H1 (cell line): ENCODE results near the gene CYP1B1. TPM values are rescaled to one million over a fixed set of nuclear protein-coding genes. Genes with fewer than 3 reads are reported as not detected.

ENCODE experiments used
- CTCF ChIA-PET: fragments of 300-600 bp; sonication (Branson Sonifier 250); formaldehyde crosslinking; loops from one replicate; lab custom pipeline; 2021; ENCODE audit not compliant: partially characterized antibody; lab: Charles Lee
- POLR2A ChIA-PET: fragments of 300-600 bp; sonication (Branson Sonifier 250); formaldehyde crosslinking; loops from one replicate; lab custom pipeline; 2021; ENCODE audit warnings: inconsistent platforms; ENCODE audit not compliant: partially characterized antibody; lab: Charles Lee
- DNase-seq, 2 experiments: peaks; one replicate each; pipeline versions ENCODE4 v3.0.0 to v3.0.0-alpha.2; 2010 to 2022; ENCODE audit warnings: low spot score in 2 of 2, low read depth in 1 of 2, mixed read lengths in 1 of 2
- FAIRE-seq: peaks from 2 replicates; lab custom pipeline; 2011; peaks lifted over from hg19 to GRCh38; lab: Jason Lieb, UNC
- H2AFZ ChIP-seq: 2 replicates; pipeline ENCODE4 v1.8.1; 2012; ENCODE audit warnings: low read length, inconsistent platforms
- H2AK5ac ChIP-seq: 2 replicates; pipeline ENCODE4 v1.6.1; 2013; ENCODE audit warnings: low read depth, low read length
- H2BK120ac ChIP-seq: replicated peaks from 2 replicates; pipeline ENCODE3; 2013; ENCODE audit warnings: low read depth, low read length, inconsistent platforms
- H2BK12ac ChIP-seq: 2 replicates; pipeline ENCODE4 v1.6.1; 2013; ENCODE audit warnings: low read depth, low read length
- H2BK15ac ChIP-seq: 2 replicates; pipeline ENCODE4 v1.6.1; 2013; ENCODE audit warnings: low read length
- H2BK20ac ChIP-seq: 2 replicates; pipeline ENCODE4 v1.6.1; 2013; ENCODE audit warnings: low read length
- H2BK5ac ChIP-seq: 2 replicates; pipeline ENCODE4 v1.6.1; 2013; ENCODE audit warnings: low read depth, low read length
- H3K14ac ChIP-seq: 2 replicates; pipeline ENCODE4 v1.6.1; 2013; ENCODE audit warnings: inconsistent platforms; ENCODE audit not compliant: insufficient read length
- H3K18ac ChIP-seq: 2 replicates; pipeline ENCODE4 v1.6.1; 2013; ENCODE audit warnings: low read length; ENCODE audit errors: extremely low read depth
- H3K23ac ChIP-seq: 2 replicates; pipeline ENCODE4 v1.6.1; 2013; ENCODE audit warnings: inconsistent platforms; ENCODE audit not compliant: insufficient read length
- H3K23me2 ChIP-seq: 2 replicates; pipeline ENCODE4 v1.6.1; 2013; ENCODE audit warnings: low read depth, low read length
- H3K27ac ChIP-seq: 2 replicates; pipeline ENCODE4 v1.6.1; 2011; ENCODE audit warnings: low read depth, low read length, inconsistent platforms
- H3K27me3 ChIP-seq, 4 experiments: replicated peaks in 1 of 4; 1 replicate in 1 of 4; 2 replicates in 3 of 4; pipeline versions ENCODE4 v1.6.1 to v1.8.1; 2011 to 2013; ENCODE audit warnings: low read length in 3 of 4, mild to moderate bottlenecking in 3 of 4, inconsistent platforms in 2 of 4, mixed read lengths in 2 of 4, moderate library complexity in 1 of 4; ENCODE audit not compliant: control insufficient read depth in 3 of 4, insufficient read depth in 3 of 4; ENCODE audit errors: extremely low read depth in 1 of 4
- H3K36me3 ChIP-seq, 4 experiments: 2 replicates each; pipeline versions ENCODE4 v1.6.1 to v1.8.1; 2011 to 2013; ENCODE audit warnings: mild to moderate bottlenecking in 4 of 4, low read length in 3 of 4, moderate library complexity in 2 of 4, control low read depth in 1 of 4, inconsistent platforms in 1 of 4; ENCODE audit not compliant: insufficient read depth in 4 of 4, control insufficient read depth in 2 of 4
- H3K4ac ChIP-seq: replicated peaks from 2 replicates; pipeline ENCODE3; 2013; ENCODE audit warnings: low read length, low read depth, mixed read lengths, inconsistent platforms; ENCODE audit not compliant: insufficient read length
- H3K4me1 ChIP-seq, 4 experiments: replicated peaks in 1 of 4; 1 replicate in 1 of 4; 2 replicates in 3 of 4; pipeline versions ENCODE4 v1.6.1 to v1.8.1; 2011 to 2013; ENCODE audit warnings: low read length in 3 of 4, inconsistent platforms in 2 of 4, mixed read lengths in 1 of 4; ENCODE audit not compliant: insufficient read depth in 4 of 4, control insufficient read depth in 3 of 4
- H3K4me2 ChIP-seq, 2 experiments: 2 replicates each; pipeline versions ENCODE4 v1.6.1 to v1.8.1; 2011 to 2013; ENCODE audit warnings: low read depth in 2 of 2, low read length in 2 of 2, control low read depth in 1 of 2, inconsistent platforms in 1 of 2, mild to moderate bottlenecking in 1 of 2; ENCODE audit not compliant: insufficient read depth in 1 of 2
- H3K4me3 ChIP-seq, 4 experiments: fragments of 200-600, 300-600 bp in 1 of 4; sonication (generic), shearing (Covaris generic), sonication (Bioruptor Twin) in 1 of 4; 2 replicates each; pipeline versions ENCODE4 v1.5.1 to v1.8.1; 2011 to 2016; ENCODE audit warnings: low read length in 4 of 4, low read depth in 3 of 4, control low read depth in 2 of 4, inconsistent platforms in 2 of 4, mild to moderate bottlenecking in 2 of 4, mixed read lengths in 1 of 4, moderate library complexity in 1 of 4; ENCODE audit not compliant: insufficient read depth in 2 of 4; ENCODE audit errors: extremely low read depth in 1 of 4
- H3K56ac ChIP-seq: replicated peaks from 2 replicates; pipeline ENCODE3; 2013; ENCODE audit warnings: low read depth, mild to moderate bottlenecking, mixed read lengths, low read length, inconsistent platforms; ENCODE audit not compliant: insufficient read length
- H3K79me1 ChIP-seq: 2 replicates; pipeline ENCODE4 v1.6.1; 2013; ENCODE audit warnings: low read depth, low read length, control low read depth
- H3K79me2 ChIP-seq, 2 experiments: 2 replicates each; pipeline versions ENCODE4 v1.6.1 to v1.8.1; 2012 to 2013; ENCODE audit warnings: low read length in 2 of 2, mild to moderate bottlenecking in 2 of 2, inconsistent platforms in 1 of 2; ENCODE audit not compliant: insufficient read depth in 2 of 2, control insufficient read depth in 1 of 2
- H3K9ac ChIP-seq, 4 experiments: replicated peaks in 1 of 4; 1 replicate in 1 of 4; 2 replicates in 3 of 4; pipeline versions ENCODE4 v1.6.1 to v1.8.1; 2011 to 2013; ENCODE audit warnings: low read depth in 3 of 4, low read length in 3 of 4, control low read depth in 2 of 4, mild to moderate bottlenecking in 2 of 4, moderate library complexity in 2 of 4, inconsistent platforms in 1 of 4; ENCODE audit errors: extremely low read depth in 1 of 4
- H3K9me3 ChIP-seq, 2 experiments: 2 replicates each; pipeline versions ENCODE4 v1.6.1 to v1.8.1; 2012 to 2013; ENCODE audit warnings: mild to moderate bottlenecking in 2 of 2, moderate library complexity in 2 of 2, control low read depth in 1 of 2, inconsistent platforms in 1 of 2, low read depth in 1 of 2, low read length in 1 of 2, mixed read lengths in 1 of 2; ENCODE audit not compliant: insufficient read depth in 2 of 2
- H4K20me1 ChIP-seq, 2 experiments: replicated peaks in 1 of 2; 2 replicates each; pipeline versions ENCODE3 to v1.8.1; 2011 to 2013; ENCODE audit warnings: inconsistent platforms in 2 of 2, low read length in 2 of 2, mild to moderate bottlenecking in 1 of 2; ENCODE audit not compliant: insufficient read depth in 2 of 2, control insufficient read depth in 1 of 2
- H4K5ac ChIP-seq: 2 replicates; pipeline ENCODE4 v1.6.1; 2013; ENCODE audit warnings: low read length, low read depth, mixed read lengths, inconsistent platforms; ENCODE audit not compliant: insufficient read length
- H4K8ac ChIP-seq: 2 replicates; pipeline ENCODE4 v1.8.0; 2013; ENCODE audit warnings: mild to moderate bottlenecking, moderate library complexity, low read length, inconsistent platforms; ENCODE audit not compliant: insufficient read depth; ENCODE audit errors: extremely low read depth
- H4K91ac ChIP-seq: replicated peaks from 2 replicates; pipeline ENCODE3; 2013; ENCODE audit warnings: low read length, mixed read lengths, inconsistent platforms; ENCODE audit not compliant: insufficient read length
- EZH2 ChIP-seq: fragments of 200-600 bp; sonication (generic); IDR thresholded peaks from 2 replicates; pipeline ENCODE4 v1.7.1; 2012; ENCODE audit warnings: low read depth, mild to moderate bottlenecking, moderate library complexity, low read length, inconsistent platforms; ENCODE audit not compliant: severe bottlenecking
- KDM4A ChIP-seq: IDR thresholded peaks from one replicate; pipeline ENCODE4 v1.7.1; 2012; ENCODE audit warnings: low read depth, mild to moderate bottlenecking, moderate library complexity, low read length, inconsistent platforms; ENCODE audit not compliant: severe bottlenecking
- RNF2 ChIP-seq: fragments of 200-900, 300-1000 bp; sonication (generic); IDR thresholded peaks from 2 replicates; pipeline ENCODE4 v1.7.1; 2016; ENCODE audit warnings: borderline replicate concordance, low read depth, mild to moderate bottlenecking, antibody characterized with exemption, low read length; ENCODE audit not compliant: poor library complexity, severe bottlenecking; ENCODE audit errors: missing control alignments
- RXRA ChIP-seq: IDR thresholded peaks from 2 replicates; pipeline ENCODE4 v1.6.1; 2011; ENCODE audit warnings: low read depth, mild to moderate bottlenecking, low read length, moderate library complexity; ENCODE audit not compliant: insufficient read depth
- SIX5 ChIP-seq: IDR thresholded peaks from 2 replicates; pipeline ENCODE4 v1.6.1; 2011; ENCODE audit warnings: mild to moderate bottlenecking, low read depth, low read length
- TAF7 ChIP-seq: optimal IDR thresholded peaks from 2 replicates; pipeline ENCODE3; 2011; ENCODE audit warnings: low read depth, mild to moderate bottlenecking, inconsistent platforms, low read length, moderate library complexity, borderline replicate concordance
- TCF12 ChIP-seq: IDR thresholded peaks from 2 replicates; pipeline ENCODE4 v1.6.1; 2011; ENCODE audit warnings: low read depth, mild to moderate bottlenecking, low read length
- TEAD4 ChIP-seq: IDR thresholded peaks from 2 replicates; pipeline ENCODE4 v1.6.1; 2012; ENCODE audit warnings: low read depth, low read length, inconsistent platforms, mixed read lengths
- WGBS, 2 experiments: shearing (Covaris generic) in 1 of 2; methylation state at CpG; one replicate each; pipeline versions ENCODE4 v1.1.6 to v1.1.7; 2013 to 2015; ENCODE audit warnings: low lambda C conversion rate in 2 of 2, mixed read lengths in 2 of 2, inconsistent platforms in 1 of 2, low coverage in 1 of 2, missing lambda C conversion rate in 1 of 2; ENCODE audit not compliant: insufficient replicate concordance in 2 of 2, insufficient coverage in 1 of 2, insufficient read length in 1 of 2; ENCODE audit errors: extremely low coverage in 1 of 2, missing lambda C conversion rate in 1 of 2; 5-methylcytosine and 5-hydroxymethylcytosine counted together
- polyA plus RNA-seq, 7 experiments: library from polyadenylated mRNA; depleted of rRNA in 3 of 7; stranded (reverse) in 5 of 7; unstranded in 2 of 7; fragments of >200 nt in 5 of 7; fragments of 200-250 nt in 2 of 7; gene quantifications; 1 replicate in 5 of 7; 2 replicates in 1 of 7; 4 replicates in 1 of 7; pipeline versions ENCODE4 v1.2.1 to v1.2.3, GENCODE V29; 2011 to 2013; ENCODE audit warnings: missing spikeins in 2 of 7, mixed read lengths in 2 of 7
- total RNA-seq: library from RNA; stranded (reverse); fragmentation: NEBNext Ultra II Directional; extraction: Animal tissue kit (Norgen Biotek cat#: 25700); gene quantifications from 2 replicates; pipeline ENCODE4 v1.2.1, GENCODE V29; 2021
- TF ChIP-seq, protein P1 (sequence below): IDR thresholded peaks from 2 replicates; pipeline ENCODE4 v1.6.1; 2012; ENCODE audit warnings: inconsistent platforms

Gene CYP1B1
- total and polyA plus RNA-seq, 2 of the 8 experiments (the other 6 are each of a cell fraction or from before 2014, with no cell fraction given): 1.3 to 5.7 TPM

DNA sequence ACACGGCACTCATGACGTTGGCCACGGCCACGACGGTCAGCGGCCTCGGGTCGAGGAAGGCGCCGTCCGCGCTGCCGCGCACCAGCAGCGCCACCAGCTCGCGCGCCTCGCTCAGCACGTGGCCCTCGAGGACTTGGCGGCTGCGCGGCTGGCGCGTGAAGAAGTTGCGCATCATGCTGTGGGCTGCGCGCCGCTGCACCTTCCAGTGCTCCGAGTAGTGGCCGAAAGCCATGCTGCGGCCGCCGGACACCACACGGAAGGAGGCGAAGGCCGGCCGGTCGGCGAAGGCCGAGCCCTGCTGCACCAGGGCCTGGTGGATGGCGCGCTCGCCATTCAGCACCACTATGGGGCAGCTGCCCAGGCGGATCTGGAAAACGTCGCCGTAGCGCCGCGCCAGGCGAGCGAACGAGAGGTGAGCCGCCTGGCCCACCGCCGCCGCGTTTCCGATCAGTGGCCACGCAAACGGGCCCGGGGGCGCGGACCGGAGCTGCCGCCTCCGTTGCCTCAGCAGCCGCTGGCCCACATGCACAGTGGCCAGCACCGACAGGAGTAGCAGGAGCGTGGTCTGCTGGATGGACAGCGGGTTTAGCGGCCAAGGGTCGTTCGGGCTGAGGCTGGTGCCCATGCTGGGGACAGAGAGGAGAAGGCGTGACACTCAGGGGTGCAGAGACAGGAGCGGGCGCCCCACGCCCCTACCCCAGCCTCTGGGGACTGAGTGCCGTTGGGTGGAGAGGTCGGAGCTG is 1.0 kb downstream of the CYP1B1 start:
- DNase-seq: peak in 1 of 2 experiments; percentile 77
- no peak overlapping the region for H3K9ac ChIP-seq
- peak overlapping the region; percentile 88 for H4K8ac ChIP-seq
- ChIA-PET CTCF (interaction anchor here (0.6 to 6.5 kb wide), 8 partner anchors 10 to 394 kb away, joined by 3 to 76 read pairs (median 4); no protein-coding TSS in a partner anchor), POLR2A (interaction anchor here (0.9 to 3.6 kb wide), 7 partner anchors 8 to 33 kb away, joined by 3 to 27 read pairs (median 3); no protein-coding TSS in a partner anchor)
- H4K5ac ChIP-seq: no peak overlapping the region
- no peaks in the 10 kb centered on the region for H4K20me1 ChIP-seq
- no peaks in the 10 kb centered on the region for H3K79me2 ChIP-seq
- peak overlapping the region; percentile 78; the same call in 1 of the 2 replicates for H2BK5ac ChIP-seq
- H3K23me2 ChIP-seq: peaks cover 26% of the 10 kb centered on the region
- peaks cover 9 to 30% (median 19%) of the 10 kb centered on the region in 4 experiments for H3K4me1 ChIP-seq
- peak overlapping the region; percentile 43; the same call in 1 of the 2 replicates for H2BK20ac ChIP-seq
- peak overlapping the region; percentile 84; the same call in 1 of the 2 replicates for H2BK15ac ChIP-seq
- H2AFZ ChIP-seq: peak overlapping the region; percentile 82; the same call in 1 of the 2 replicates
- peak overlapping the region; percentile 91 to 94 for H3K4me2 ChIP-seq
- H3K4me3 ChIP-seq: peak overlapping the region; percentile 26 to 63 (median 51); a peak in 7 of 8 replicates
- no peak overlapping the region for H2AK5ac ChIP-seq
- no peak overlapping the region for H3K23ac ChIP-seq
- peak overlapping the region; percentile 90 for H3K18ac ChIP-seq
- peaks cover 0 to 4% (median 0%) of the 10 kb centered on the region in 4 experiments; a peak in 1 of 8 replicates for H3K36me3 ChIP-seq
- H3K27me3 ChIP-seq: peaks cover 31 to 61% (median 51%) of the 10 kb centered on the region in 4 experiments
- H4K91ac ChIP-seq: peak overlapping the region; percentile 90
- H3K79me1 ChIP-seq: no peaks in the 10 kb centered on the region
- H3K14ac ChIP-seq: no peak overlapping the region
- no peak overlapping the region for H3K56ac ChIP-seq
- WGBS, 2 experiments: 5% methylated on average over 53 of the region's 82 CpGs; no CpG with 5 or more reads in 1 of the 2 experiments
- FAIRE-seq: no peak
- no peaks in the 10 kb centered on the region; a peak in 1 of 4 replicates for H3K9me3 ChIP-seq
- no peak overlapping the region for H3K27ac ChIP-seq
- H3K4ac ChIP-seq: no peak overlapping the region
- H2BK12ac ChIP-seq: peak overlapping the region; percentile 100; the same call in 1 of the 2 replicates
- no peak overlapping the region for H2BK120ac ChIP-seq
- TF ChIP-seq SIX5 (no peak), KDM4A (no peak), RXRA (no peak), EZH2 (peak; percentile 93), TAF7 (no peak), TCF12 (no peak), RNF2 (peak; percentile 90), TEAD4 (peak; percentile 32; the same call in 1 of the 2 replicates)
- TF ChIP-seq, protein P1, sequence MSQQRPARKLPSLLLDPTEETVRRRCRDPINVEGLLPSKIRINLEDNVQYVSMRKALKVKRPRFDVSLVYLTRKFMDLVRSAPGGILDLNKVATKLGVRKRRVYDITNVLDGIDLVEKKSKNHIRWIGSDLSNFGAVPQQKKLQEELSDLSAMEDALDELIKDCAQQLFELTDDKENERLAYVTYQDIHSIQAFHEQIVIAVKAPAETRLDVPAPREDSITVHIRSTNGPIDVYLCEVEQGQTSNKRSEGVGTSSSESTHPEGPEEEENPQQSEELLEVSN: peak; percentile 100
